ENCODE measurements around the gene NHS.

- TF ChIP-seq CTCF (IDR thresholded peaks at IDR 0.05) (no peak), POLR2A (IDR thresholded peaks at IDR 0.05) (no peak)
Measured at GRCh38 chrX:17758382-17758781, 383.4 kb downstream of the NHS start.

Measured in thyroid gland (tissue), 4 donors.